ENCODE data around the gene CDC40.
"Not testable (repeated sequence)": the region's sequence is repeated elsewhere in the genome, so short reads cannot be mapped to it uniquely, and the experiment has no call there.

The CDC40 gene

GRCh38 chr6:110271732-110272022, 91.5 kb downstream of the CDC40 start:
- TF ChIP-seq CTCF (IDR thresholded peaks at IDR 0.05; ENCODE audit: low read depth, low read length) = no peak
- no peak overlapping the region for H3K4me3 ChIP-seq (ENCODE audit: low read depth, low read length)

GRCh38 chr6:110272781-110273180, 92.6 kb downstream of the CDC40 start:
- not testable (repeated sequence) for H3K4me3 ChIP-seq (ENCODE audit: low read depth, low read length)

DNA sequence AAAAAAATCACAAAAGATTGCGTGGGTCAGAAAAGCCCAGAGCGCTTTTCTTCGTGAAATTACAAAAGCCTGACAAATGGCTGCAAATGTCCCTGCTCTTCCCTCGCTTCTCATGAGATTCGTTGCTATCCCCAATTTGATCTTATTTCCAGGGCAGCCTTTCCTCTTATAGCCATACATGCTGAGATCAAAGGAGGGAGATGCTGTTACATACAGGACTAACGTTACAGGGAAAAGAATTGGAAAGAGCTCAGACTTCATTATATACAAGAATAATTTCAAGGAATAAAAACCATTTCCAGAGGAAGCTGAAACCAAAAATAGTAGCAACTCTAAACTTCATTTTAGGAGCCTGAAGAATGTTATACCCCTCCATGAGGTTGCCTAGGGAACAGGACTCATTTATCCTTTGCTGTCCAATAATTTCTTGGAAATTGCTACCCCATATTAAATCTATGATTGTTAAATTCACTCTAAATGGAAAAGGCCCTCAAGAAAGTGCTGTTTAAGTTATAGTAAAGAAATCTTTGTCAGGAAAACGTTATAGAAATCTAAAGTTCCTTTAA, 97.0 kb downstream of the CDC40 start:
- TF ChIP-seq CTCF (IDR thresholded peaks at IDR 0.05; ENCODE audit: low read depth, low read length) = no peak

More for the DNA sequence above, 97.0 kb downstream of the CDC40 start:
- H3K4me3 ChIP-seq (ENCODE audit: low read depth, low read length) = no peak overlapping the region

Data from WI38 (cell line).